CD14-positive monocyte (primary cell): ENCODE results near the gene TBC1D20. TPM values are rescaled to one million over a fixed set of nuclear protein-coding genes. Genes with fewer than 3 reads are reported as not detected.

Source experiments
- DNase-seq, 3 donors: peaks; one replicate each; pipeline ENCODE4 v3.0.0-alpha.2; 2011 to 2022
- H2AFZ ChIP-seq: 2 replicates; pipeline ENCODE4 v1.6.0; 2012; ENCODE audit warnings: mild to moderate bottlenecking, low read depth, low read length, inconsistent platforms; ENCODE audit not compliant: insufficient read depth, poor library complexity, severe bottlenecking
- H3K27ac ChIP-seq, 2 donors: 1 replicate in 1 of 2; 2 replicates in 1 of 2; pipeline ENCODE4 v1.5.1; 2012 to 2013; ENCODE audit warnings: low read length in 2 of 2, control low read depth in 1 of 2, inconsistent platforms in 1 of 2, low read depth in 1 of 2, mild to moderate bottlenecking in 1 of 2
- H3K27me3 ChIP-seq, 2 donors: one replicate each; pipeline versions ENCODE4 v1.6.0 to v1.6.1; 2011 to 2013; ENCODE audit warnings: low read length in 2 of 2; ENCODE audit not compliant: control insufficient read depth in 2 of 2, insufficient read depth in 2 of 2
- H3K36me3 ChIP-seq, 2 donors: replicated peaks in 1 of 2; 1 replicate in 1 of 2; 2 replicates in 1 of 2; pipeline versions ENCODE4 v1.5.1 to v1.6.1; 2012 to 2013; ENCODE audit warnings: low read length in 2 of 2, control low read depth in 1 of 2, inconsistent platforms in 1 of 2, mild to moderate bottlenecking in 1 of 2; ENCODE audit not compliant: insufficient read depth in 2 of 2, control insufficient read depth in 1 of 2
- H3K4me1 ChIP-seq, 2 donors: 1 replicate in 1 of 2; 2 replicates in 1 of 2; pipeline versions ENCODE4 v1.5.1 to v1.6.1; 2012 to 2013; ENCODE audit warnings: low read length in 2 of 2, control low read depth in 1 of 2, inconsistent platforms in 1 of 2, mild to moderate bottlenecking in 1 of 2, moderate library complexity in 1 of 2; ENCODE audit not compliant: insufficient read depth in 2 of 2, control insufficient read depth in 1 of 2
- H3K4me2 ChIP-seq: replicated peaks from 2 replicates; pipeline ENCODE3; 2012; ENCODE audit warnings: low read length, moderate library complexity, mild to moderate bottlenecking; ENCODE audit not compliant: poor library complexity, severe bottlenecking; ENCODE audit errors: extremely low read depth
- H3K4me3 ChIP-seq, 3 experiments: fragments of 200-600 bp in 1 of 3; sonication (generic) in 1 of 3; replicated peaks in 1 of 3; 1 replicate in 2 of 3; 2 replicates in 1 of 3; pipeline ENCODE4 v1.5.1; 2011 to 2013; ENCODE audit warnings: low read length in 3 of 3, mild to moderate bottlenecking in 3 of 3, control low read depth in 2 of 3, low read depth in 2 of 3, inconsistent platforms in 1 of 3, moderate library complexity in 1 of 3
- H3K79me2 ChIP-seq: 2 replicates; pipeline ENCODE4 v1.6.0; 2012; ENCODE audit warnings: mild to moderate bottlenecking, control low read depth, inconsistent platforms, low read length, moderate library complexity; ENCODE audit not compliant: insufficient read depth
- H3K9ac ChIP-seq: 2 replicates; pipeline ENCODE4 v1.6.0; 2017; ENCODE audit warnings: low read length, mild to moderate bottlenecking; ENCODE audit not compliant: insufficient read depth, poor library complexity, severe bottlenecking
- H3K9me3 ChIP-seq, 2 donors: replicated peaks in 1 of 2; 1 replicate in 1 of 2; 2 replicates in 1 of 2; pipeline versions ENCODE4 v1.5.1 to v1.6.1; 2012 to 2013; ENCODE audit warnings: low read length in 2 of 2, control low read depth in 1 of 2; ENCODE audit not compliant: control insufficient read depth in 1 of 2, insufficient read depth in 1 of 2
- H4K20me1 ChIP-seq: 2 replicates; pipeline ENCODE4 v1.6.0; 2012; ENCODE audit warnings: mild to moderate bottlenecking, low read length, control low read depth, moderate library complexity; ENCODE audit not compliant: insufficient read depth
- H3K27ac Mint-ChIP-seq, 7 donors: one replicate each; pipeline ENCODE4 v1.8.0; 2020; ENCODE audit warnings: mild to moderate bottlenecking in 7 of 7, mixed read lengths in 7 of 7, moderate library complexity in 6 of 7, inconsistent platforms in 2 of 7
- H3K27me3 Mint-ChIP-seq, 3 donors: one replicate each; pipeline ENCODE4 v1.8.0; 2021 to 2022; ENCODE audit warnings: low read depth in 3 of 3, mild to moderate bottlenecking in 3 of 3, mixed read lengths in 3 of 3, moderate library complexity in 3 of 3, inconsistent platforms in 1 of 3
- H3K36me3 Mint-ChIP-seq, 2 donors: one replicate each; pipeline ENCODE4 v1.8.0; 2020; ENCODE audit warnings: mixed read lengths in 2 of 2, inconsistent platforms in 1 of 2, mild to moderate bottlenecking in 1 of 2
- H3K4me1 Mint-ChIP-seq: one replicate; pipeline ENCODE4 v1.8.0; 2020; ENCODE audit warnings: mild to moderate bottlenecking, mixed read lengths
- H3K4me3 Mint-ChIP-seq, 2 donors: one replicate each; pipeline ENCODE4 v1.8.0; 2020; ENCODE audit warnings: mild to moderate bottlenecking in 2 of 2, mixed read lengths in 2 of 2, moderate library complexity in 1 of 2
- H3K9me3 Mint-ChIP-seq, 7 donors: one replicate each; pipeline ENCODE4 v1.8.0; 2020 to 2022; ENCODE audit warnings: mixed read lengths in 7 of 7, mild to moderate bottlenecking in 6 of 7, moderate library complexity in 6 of 7, inconsistent platforms in 2 of 7
- CTCF ChIP-seq: fragments of 200-600 bp; IDR thresholded peaks from one replicate; pipeline ENCODE4 v1.8.0; 2022; ENCODE audit warnings: antibody characterized with exemption, mild to moderate bottlenecking
- WGBS: methylation state at CpG from one replicate; pipeline ENCODE4 v1.1.5; 2013; ENCODE audit warnings: missing lambda C conversion rate; ENCODE audit not compliant: insufficient coverage; 5-methylcytosine and 5-hydroxymethylcytosine counted together
- intact Hi-C, 2 donors: fragments of 100-400 bp; cut with micrococcal nuclease; formaldehyde crosslinking; loops; one replicate each; pipeline versions ENCODE4 v1.15.0 to v1.15.1; 2023
- polyA plus RNA-seq, 3 donors: library from polyadenylated mRNA; depleted of rRNA in 1 of 3; unstranded in 2 of 3; stranded (reverse) in 1 of 3; fragments of 300-500 nt in 2 of 3; fragments of >200 nt in 1 of 3; fragmentation: Illumina TruSeq in 2 of 3; gene quantifications; 1 replicate in 2 of 3; 2 replicates in 1 of 3; pipeline ENCODE4 v1.2.3, GENCODE V29; 2012 to 2021

TBC1D20 gene
- polyA plus RNA-seq, 3 donors: 10.5 to 24.7 (median 11.3) TPM

- H3K9me3 Mint-ChIP-seq: no peaks in the 10 kb centered on the region
- Histone ChIP-seq H3K36me3 (peaks cover 65 to 94% of the 10 kb centered on the region in 2 donors), H3K4me1 (peaks cover 19 to 20% of the 10 kb centered on the region in 2 donors), H4K20me1 (peaks cover 28% of the 10 kb centered on the region), H3K9me3 (no peaks in the 10 kb centered on the region), H3K27me3 (no peaks in the 10 kb centered on the region), H3K4me2 (no peak overlapping the region), H3K4me3 (no peak overlapping the region), H3K27ac (no peak overlapping the region), H2AFZ (no peak overlapping the region), H3K79me2 (peaks cover 6% of the 10 kb centered on the region), H3K9ac (no peak overlapping the region)
- TF ChIP-seq CTCF: no peak
- peaks cover 68 to 90% of the 10 kb centered on the region in 2 donors for H3K36me3 Mint-ChIP-seq
- H3K27me3 Mint-ChIP-seq: peaks cover 0 to 1% (median 0%) of the 10 kb centered on the region in 3 donors
- no peak overlapping the region for H3K4me3 Mint-ChIP-seq
- 98% methylated on average over 12 of the region's 13 CpGs for WGBS
- no peak overlapping the region for H3K27ac Mint-ChIP-seq
- peaks cover 29% of the 10 kb centered on the region for H3K4me1 Mint-ChIP-seq
- no peak for DNase-seq
- intact Hi-C loops: no loop called here
These were observed 21.7 kb downstream of the TBC1D20 start for GRCh38 chr20:440636-441035.

- Histone ChIP-seq H3K4me3 (no peak overlapping the region), H3K79me2 (peaks cover under 1% of the 10 kb centered on the region), H3K4me2 (no peak overlapping the region), H3K4me1 (peaks cover 19 to 20% of the 10 kb centered on the region in 2 donors), H2AFZ (no peak overlapping the region), H3K9ac (no peak overlapping the region), H3K36me3 (peaks cover 68 to 94% of the 10 kb centered on the region in 2 donors), H3K27me3 (no peaks in the 10 kb centered on the region), H3K27ac (no peak overlapping the region), H4K20me1 (peaks cover 23% of the 10 kb centered on the region), H3K9me3 (no peaks in the 10 kb centered on the region)
- Mint-ChIP-seq H3K9me3 (no peaks in the 10 kb centered on the region), H3K27me3 (peaks cover 0 to 1% (median 0%) of the 10 kb centered on the region in 3 donors), H3K4me1 (peaks cover 29% of the 10 kb centered on the region), H3K27ac (no peak overlapping the region), H3K4me3 (no peak overlapping the region), H3K36me3 (peaks cover 70 to 90% of the 10 kb centered on the region in 2 donors)
- intact Hi-C loops: no loop called here
- no peak for TF ChIP-seq CTCF
- no peak for DNase-seq
- WGBS: 90% methylated on average over 6 of the region's 7 CpGs
These were observed 22.2 kb downstream of the TBC1D20 start for GRCh38 chr20:440148-440547.
